AG04449 (cell line): ENCODE data around the gene AMDHD1.
A peak's percentile ranks its signal among the peaks of the same experiment; 100 is the strongest.

ENCODE experiments used
- CTCF ChIA-PET: fragments of 350-600 bp; formaldehyde crosslinking; extraction: SDS; loops from one replicate; lab custom pipeline; 2021; ENCODE audit warnings: antibody characterized with exemption; lab: Yijun Ruan, JAX
- POLR2A ChIA-PET: fragments of 400-600, 350-600 bp; formaldehyde crosslinking; extraction: SDS; loops from one replicate; lab custom pipeline; 2020; ENCODE audit warnings: antibody characterized with exemption, inconsistent platforms; lab: Yijun Ruan, JAX
- DNase-seq: peaks from one replicate; pipeline ENCODE4 v3.0.0-alpha.2; 2010; ENCODE audit warnings: low read depth, low spot score
- H3K4me3 ChIP-seq: 2 replicates; pipeline ENCODE4 v1.5.1; 2011; ENCODE audit warnings: low read depth, mild to moderate bottlenecking, control low read depth, low read length
- TF ChIP-seq, protein P1 (sequence below): IDR thresholded peaks from one replicate; pipeline ENCODE4 v1.5.1; 2011; ENCODE audit warnings: mild to moderate bottlenecking, moderate library complexity, low read length, control low read depth, inconsistent platforms; ENCODE audit not compliant: insufficient read depth; ENCODE audit errors: missing control alignments

AMDHD1 gene

DNA sequence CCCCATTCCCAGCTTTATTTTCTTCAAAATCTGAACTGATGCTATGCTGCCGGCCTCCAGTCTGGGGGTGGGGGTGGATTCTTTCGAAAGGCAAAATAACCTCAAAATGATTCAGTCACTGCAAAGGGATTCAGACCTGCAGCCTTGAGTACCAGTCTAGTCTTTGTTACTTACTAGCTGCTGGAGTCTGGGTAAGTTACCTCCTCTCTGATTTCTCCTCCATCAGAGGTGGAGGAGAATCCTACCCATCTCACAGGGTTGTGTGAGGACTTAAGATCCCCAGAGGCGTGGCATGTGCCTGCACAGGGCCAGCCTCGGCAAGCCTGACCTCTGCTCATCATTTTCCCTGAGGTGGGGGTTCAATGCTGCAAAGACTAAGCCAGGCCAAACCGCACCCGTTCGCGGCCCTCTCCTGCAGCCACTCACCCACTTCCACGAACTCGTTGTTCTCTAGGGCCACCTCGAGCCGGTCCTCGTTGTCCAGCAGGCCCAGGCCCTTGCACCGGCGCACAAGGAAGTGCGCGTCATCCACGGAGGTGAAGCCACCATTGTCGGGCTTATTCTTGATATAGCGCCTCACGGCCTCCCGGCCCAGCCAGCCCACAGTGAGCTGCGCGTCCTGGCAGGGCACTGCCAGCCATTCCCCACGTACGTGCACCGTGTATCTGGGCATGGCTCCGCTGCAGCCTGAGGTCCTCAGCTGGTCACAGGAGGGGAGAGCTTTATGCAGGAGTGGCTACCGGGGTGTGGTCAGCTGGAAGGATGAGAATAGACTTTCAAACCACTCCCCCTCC is 52.3 kb downstream of the AMDHD1 start:
- POLR2A ChIA-PET, result no interaction called here
- TF ChIP-seq, protein P1, sequence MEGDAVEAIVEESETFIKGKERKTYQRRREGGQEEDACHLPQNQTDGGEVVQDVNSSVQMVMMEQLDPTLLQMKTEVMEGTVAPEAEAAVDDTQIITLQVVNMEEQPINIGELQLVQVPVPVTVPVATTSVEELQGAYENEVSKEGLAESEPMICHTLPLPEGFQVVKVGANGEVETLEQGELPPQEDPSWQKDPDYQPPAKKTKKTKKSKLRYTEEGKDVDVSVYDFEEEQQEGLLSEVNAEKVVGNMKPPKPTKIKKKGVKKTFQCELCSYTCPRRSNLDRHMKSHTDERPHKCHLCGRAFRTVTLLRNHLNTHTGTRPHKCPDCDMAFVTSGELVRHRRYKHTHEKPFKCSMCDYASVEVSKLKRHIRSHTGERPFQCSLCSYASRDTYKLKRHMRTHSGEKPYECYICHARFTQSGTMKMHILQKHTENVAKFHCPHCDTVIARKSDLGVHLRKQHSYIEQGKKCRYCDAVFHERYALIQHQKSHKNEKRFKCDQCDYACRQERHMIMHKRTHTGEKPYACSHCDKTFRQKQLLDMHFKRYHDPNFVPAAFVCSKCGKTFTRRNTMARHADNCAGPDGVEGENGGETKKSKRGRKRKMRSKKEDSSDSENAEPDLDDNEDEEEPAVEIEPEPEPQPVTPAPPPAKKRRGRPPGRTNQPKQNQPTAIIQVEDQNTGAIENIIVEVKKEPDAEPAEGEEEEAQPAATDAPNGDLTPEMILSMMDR, result no peak
- no peak for DNase-seq
- no peak overlapping the region for H3K4me3 ChIP-seq
- CTCF ChIA-PET, result interaction anchor here (1.1 to 4.4 kb wide), 5 partner anchors 9 to 170 kb away, joined by 3 to 23 read pairs (median 4); no protein-coding TSS in a partner anchor

DNA sequence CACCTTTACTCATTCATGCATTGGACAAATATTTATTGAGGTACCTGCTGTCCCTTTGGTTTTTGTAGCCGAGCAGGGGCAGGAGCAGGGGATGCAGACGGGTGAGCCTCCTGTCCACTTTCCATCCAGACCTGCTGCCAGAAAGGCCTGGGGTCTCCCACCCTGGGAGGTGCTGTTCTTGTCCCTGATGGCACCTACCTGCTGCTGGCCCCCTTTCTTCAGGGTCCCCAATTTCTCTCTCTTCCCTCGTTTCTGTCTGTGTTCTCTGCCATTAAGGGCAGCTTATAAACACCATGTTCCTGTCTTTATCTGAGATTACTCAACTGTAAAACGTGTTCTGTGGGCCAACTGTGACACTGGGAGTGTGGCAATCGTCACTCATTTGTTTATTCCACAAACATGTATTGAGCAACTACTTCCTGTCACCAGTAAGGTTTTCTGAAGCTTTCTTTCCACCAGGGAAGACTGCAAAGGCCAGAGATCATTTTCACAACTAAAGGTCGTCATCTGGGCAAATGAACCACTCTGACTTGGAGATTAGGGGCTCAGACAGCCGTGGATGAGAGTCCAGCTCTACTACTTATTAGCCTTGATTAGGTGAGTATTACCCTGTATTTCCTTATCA is 53.0 kb downstream of the AMDHD1 start, which contains the start of gene HAL:
Gene HAL, minus strand, starts transcription at position 311 of the 625 bp plus-strand sequence. CDS start 434 bp downstream, outside the sequence.
- H3K4me3 ChIP-seq, result no peak within 1 kb of the TSS
- DNase-seq, result no peak
- ChIA-PET POLR2A (no interaction called here), CTCF (interaction anchor here (1.1 to 4.8 kb wide), 6 partner anchors 10 to 171 kb away, joined by 3 to 72 read pairs (median 4); no protein-coding TSS in a partner anchor)
- TF ChIP-seq, protein P1, result no peak

DNA sequence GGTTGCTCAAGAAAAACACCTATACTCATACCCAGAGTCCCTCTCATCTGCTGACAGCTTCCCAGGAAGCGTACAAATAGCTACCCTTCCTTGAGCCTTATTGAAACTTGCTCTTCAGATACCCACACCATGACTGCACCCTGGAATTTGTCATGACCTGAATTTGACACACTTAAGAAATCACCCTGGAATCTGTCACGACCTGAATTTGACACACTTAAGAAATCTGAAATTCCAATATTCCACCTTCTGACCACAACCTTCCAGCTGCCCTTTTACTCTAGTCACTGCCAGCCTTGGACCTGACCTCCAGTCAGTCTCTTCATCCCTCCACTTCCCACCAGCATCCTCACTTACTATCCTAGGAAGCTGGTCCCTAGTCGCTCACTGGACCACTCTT is 54.1 kb downstream of the AMDHD1 start:
- no peak overlapping the region for H3K4me3 ChIP-seq
- ChIA-PET CTCF (interaction anchor here (1.5 to 4.8 kb wide), 6 partner anchors 10 to 416 kb away, joined by 4 to 72 read pairs (median 11); no protein-coding TSS in a partner anchor), POLR2A (no interaction called here)
- DNase-seq, result no peak
- TF ChIP-seq, protein P1, result no peak

DNA sequence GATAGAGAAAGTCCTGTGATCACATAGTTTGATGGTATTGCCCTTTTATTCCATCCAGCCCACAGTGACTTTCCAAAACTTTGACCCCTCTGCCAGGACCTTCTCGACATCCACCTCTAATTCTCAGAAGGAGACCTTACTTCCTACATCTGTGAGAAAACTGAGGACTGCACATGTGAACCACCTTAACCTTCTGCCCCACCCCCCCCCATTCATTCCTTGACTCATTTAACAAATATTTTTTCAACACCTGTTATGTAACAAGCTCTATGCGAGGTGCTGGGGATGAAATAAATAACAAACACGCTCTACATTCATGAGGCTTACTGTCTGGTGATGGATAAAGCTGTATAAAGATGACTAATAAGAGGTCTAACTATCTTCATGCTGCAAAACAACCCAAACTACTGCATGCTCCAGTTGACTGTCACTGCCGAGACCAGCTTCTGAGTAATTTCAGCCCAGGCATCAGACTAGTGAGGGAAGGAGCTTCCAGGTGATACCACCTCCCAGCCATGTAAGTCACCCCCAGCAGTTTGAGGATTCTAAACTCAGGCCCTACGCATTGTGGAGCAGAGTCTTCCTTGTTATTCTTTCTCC is 54.9 kb downstream of the AMDHD1 start:
- DNase-seq, result no peak
- ChIA-PET POLR2A (no interaction called here), CTCF (interaction anchor here (0.7 to 4.8 kb wide), 34 partner anchors 9 to 518 kb away, joined by 3 to 72 read pairs (median 6); partner anchors contain the start of genes AMDHD1 and CCDC38)
- TF ChIP-seq, protein P1, result no peak
- no peak overlapping the region for H3K4me3 ChIP-seq

DNA sequence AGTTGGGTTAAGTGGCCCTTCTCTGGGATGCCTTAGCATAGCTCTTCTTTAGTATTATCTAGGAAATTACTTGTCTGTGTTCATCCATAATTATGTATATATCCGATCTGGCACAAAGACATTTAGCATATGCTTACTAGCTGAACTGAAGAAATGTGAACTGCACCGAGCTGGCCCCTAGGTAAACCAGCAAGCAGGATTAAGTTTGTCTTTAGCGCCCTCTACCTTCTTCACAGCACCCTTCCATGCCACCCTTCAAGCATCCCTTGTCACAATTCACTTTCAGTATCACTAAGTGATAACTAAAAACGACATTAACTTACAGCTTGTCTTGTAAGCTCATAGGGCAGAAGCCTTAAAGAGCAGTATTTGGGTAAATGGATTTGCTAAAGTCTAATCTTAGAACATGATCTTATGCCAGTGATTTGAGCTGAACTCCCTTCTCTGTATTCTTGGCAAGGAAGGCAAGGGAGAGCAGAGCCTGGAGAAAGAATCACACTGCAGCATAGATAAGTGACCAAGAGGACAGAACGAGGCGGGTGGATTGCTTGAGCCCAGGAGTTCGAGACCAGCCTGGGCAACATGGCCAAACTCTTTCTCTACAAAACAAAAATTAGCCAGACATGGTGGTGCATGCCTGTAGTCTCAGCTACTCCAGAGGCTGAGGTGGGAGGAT is 55.6 kb downstream of the AMDHD1 start:
- TF ChIP-seq, protein P1, result peak; percentile 61
- no peak for DNase-seq
- POLR2A ChIA-PET, result no interaction called here
- no peak overlapping the region for H3K4me3 ChIP-seq
- CTCF ChIA-PET, result interaction anchor here (0.7 to 4.8 kb wide), 36 partner anchors 9 to 517 kb away, joined by 3 to 72 read pairs (median 5); partner anchors contain the start of genes AMDHD1 and CCDC38
